HG03565 (cell line): ENCODE measurements around the gene SYTL1.

Experiments used
- ATAC-seq: cut with Tn5 transposase; IDR thresholded peaks from one replicate; pipeline ENCODE4 v1.9.1; 2021; ENCODE audit warnings: mild to moderate bottlenecking, moderate library complexity; ENCODE audit not compliant: unreplicated experiment

The SYTL1 gene

GRCh38 chr1:27363766-27364695 lies 22.2 kb downstream of the SYTL1 start:
- ATAC-seq: no peak

- no peak for ATAC-seq
Measured at GRCh38 chr1:27364696-27365371, 23.0 kb downstream of the SYTL1 start.

GRCh38 chr1:27365372-27366112 lies 23.7 kb downstream of the SYTL1 start:
- ATAC-seq: no peak

GRCh38 chr1:27366113-27366410 lies 24.2 kb downstream of the SYTL1 start:
- ATAC-seq: no peak

- no peak for ATAC-seq
Measured at GRCh38 chr1:27366411-27367159, 24.8 kb downstream of the SYTL1 start, which contains the start of gene MAP3K6. MAP3K6 (minus strand) TSS chr1:27366961; CDS start chr1:27366597, 364 bp downstream.

- ATAC-seq: no peak
Measured at GRCh38 chr1:27367160-27367650, 25.4 kb downstream of the SYTL1 start.

GRCh38 chr1:27368869-27369582 lies 27.2 kb downstream of the SYTL1 start:
- no peak for ATAC-seq

- ATAC-seq: no peak
Measured at GRCh38 chr1:27372022-27372807, 30.4 kb downstream of the SYTL1 start.

- no peak for ATAC-seq
Measured at GRCh38 chr1:27372808-27373690, 31.2 kb downstream of the SYTL1 start.

GRCh38 chr1:27374362-27375086 lies 32.7 kb downstream of the SYTL1 start, which contains the start of gene FCN3:
FCN3 (minus strand) TSS chr1:27374824; CDS start chr1:27374818, 6 bp downstream.
- ATAC-seq: no peak

GRCh38 chr1:27377760-27378495 lies 36.1 kb downstream of the SYTL1 start:
- no peak for ATAC-seq

GRCh38 chr1:27379564-27380122 lies 37.8 kb downstream of the SYTL1 start:
- ATAC-seq: no peak

- no peak for ATAC-seq
Measured at GRCh38 chr1:27380224-27380623, 38.4 kb downstream of the SYTL1 start.

GRCh38 chr1:27380766-27381733 lies 39.2 kb downstream of the SYTL1 start:
- no peak for ATAC-seq
